Spleen (tissue), 11 donors: ENCODE data around the gene CSNK2A2. TPM values are rescaled to one million over a fixed set of nuclear protein-coding genes. Genes with fewer than 3 reads are reported as not detected.

Experiments used
- DNase-seq: peaks from one replicate; pipeline ENCODE4 v3.0.0-alpha.2; 2020
- H3K27ac ChIP-seq, 8 donors: fragments of 200-600 bp; sonication (generic) in 7 of 8; 1 replicate in 4 of 8; 2 replicates in 4 of 8; pipeline versions ENCODE4 v1.5.0 to v1.8.0; 2016 to 2021; ENCODE audit warnings: inconsistent platforms in 4 of 8, mild to moderate bottlenecking in 4 of 8, moderate library complexity in 1 of 8
- H3K27me3 ChIP-seq, 7 donors: fragments of 200-600 bp; sonication (generic) in 6 of 7; replicated peaks in 1 of 7; 1 replicate in 4 of 7; 2 replicates in 3 of 7; pipeline versions ENCODE4 v1.5.0 to v1.8.0; 2016 to 2021; ENCODE audit warnings: inconsistent platforms in 3 of 7, mild to moderate bottlenecking in 1 of 7
- H3K36me3 ChIP-seq, 6 donors: fragments of 200-600 bp; sonication (generic) in 5 of 6; 1 replicate in 4 of 6; 2 replicates in 2 of 6; pipeline versions ENCODE4 v1.5.0 to v1.8.0; 2016 to 2021; ENCODE audit warnings: inconsistent platforms in 2 of 6
- H3K4me1 ChIP-seq, 6 donors: fragments of 200-600 bp; sonication (generic) in 5 of 6; 1 replicate in 3 of 6; 2 replicates in 3 of 6; pipeline versions ENCODE4 v1.5.0 to v1.8.0; 2016 to 2021; ENCODE audit warnings: inconsistent platforms in 3 of 6
- H3K4me3 ChIP-seq, 8 donors: fragments of 200-600 bp; sonication (generic) in 7 of 8; 1 replicate in 4 of 8; 2 replicates in 4 of 8; pipeline versions ENCODE4 v1.5.0 to v1.8.0; 2016 to 2021; ENCODE audit warnings: inconsistent platforms in 4 of 8, mild to moderate bottlenecking in 4 of 8, moderate library complexity in 2 of 8
- H3K9me3 ChIP-seq, 8 donors: fragments of 200-600 bp; sonication (generic) in 7 of 8; 1 replicate in 4 of 8; 2 replicates in 4 of 8; pipeline versions ENCODE4 v1.5.0 to v1.8.0; 2016 to 2021; ENCODE audit warnings: inconsistent platforms in 4 of 8
- POLR2A ChIP-seq, 3 donors: fragments of 450-650 bp; IDR thresholded peaks; one replicate each; pipeline ENCODE4 v1.5.1; 2017; ENCODE audit warnings: antibody characterized with exemption in 3 of 3, mild to moderate bottlenecking in 1 of 3
- POLR2AphosphoS5 ChIP-seq, 3 donors: sonication (generic); formaldehyde crosslinking; IDR thresholded peaks; one replicate each; pipeline ENCODE4 v1.5.1; 2017; ENCODE audit warnings: antibody characterized with exemption in 3 of 3
- WGBS, 5 donors: extraction: QIAGEN DNeasy Blood & Tissue Kit in 3 of 5; methylation state at CpG; one replicate each; pipeline versions ENCODE4 v1.1.5 to v1.1.7; 2013 to 2018; 5-methylcytosine and 5-hydroxymethylcytosine counted together
- intact Hi-C: fragments of 100-400 bp; cut with DNase I; formaldehyde crosslinking; loops from one replicate; pipeline ENCODE4 v1.15.0; 2023; ENCODE audit warnings: low total_unique reads
- polyA plus RNA-seq, 3 donors: library from polyadenylated mRNA; stranded (reverse); fragments of 200-250 nt; gene quantifications; one replicate each; pipeline ENCODE4 v1.2.1, GENCODE V29; 2013
- total RNA-seq, 7 donors: library from RNA; depleted of rRNA in 3 of 7; stranded (reverse); fragments of >200 nt in 3 of 7; fragmentation: NEBNext Ultra II Directional in 4 of 7; extraction: Animal tissue kit (Norgen Biotek cat#: 25700) in 4 of 7; gene quantifications; one replicate each; pipeline versions ENCODE4 v1.1.0 to v1.2.1, GENCODE V29; 2016 to 2021
- TF ChIP-seq, protein P1 (sequence below), 11 experiments: fragments of 200-600 bp in 7 of 11; fragments of 450-650 bp in 4 of 11; sonication (generic) in 4 of 11; IDR thresholded peaks in 8 of 11; conservative IDR thresholded peaks in 3 of 11; 1 replicate in 7 of 11; 2 replicates in 4 of 11; pipeline versions ENCODE4 v1.4.0 to v1.8.0; 2016 to 2021; ENCODE audit warnings: antibody characterized with exemption in 11 of 11, inconsistent platforms in 4 of 11, mild to moderate bottlenecking in 1 of 11
- donor health status: healthy with polysubstance abuse.
- donor health status: DM: no; HTN: no; CAD: no; lungs with moderate emphysema.
- donor health status: DM: no; HTN: no; CAD: no.
- donor health status: Bipolar disorder and iron deficiency.
- donor health status: healthy.
- donor health status: DM: no; HTN: no; CAD: no.
- donor health status: DM: yes; HTN: yes; CAD: no.

CSNK2A2 gene
- total and polyA plus RNA-seq, 10 donors: 17.7 to 62.2 (median 41.9) TPM

DNA sequence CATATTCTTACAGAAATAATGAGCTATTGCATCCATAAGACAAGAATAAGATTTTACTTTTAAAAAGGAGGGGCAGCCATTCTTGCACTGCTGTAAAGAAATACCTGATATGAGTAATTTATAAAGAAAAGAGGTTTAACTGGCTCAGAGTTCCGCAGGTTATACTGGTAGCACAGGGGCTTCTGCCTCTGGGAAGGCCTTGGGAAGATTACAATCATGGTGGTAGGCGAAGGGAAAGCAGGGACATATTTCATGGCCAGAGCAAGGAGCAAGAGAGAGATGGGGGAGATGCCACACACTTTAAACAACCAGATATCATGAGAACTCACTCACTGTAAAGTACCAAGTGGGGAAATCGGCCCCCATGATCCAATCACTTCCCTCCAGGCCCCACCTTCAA lies 20.9 kb upstream of the CSNK2A2 start:
- WGBS, 5 donors: 29 to 47% (median 31%) methylated on average over 3 of the region's 3 CpGs
- intact Hi-C loops: no loop called here

DNA sequence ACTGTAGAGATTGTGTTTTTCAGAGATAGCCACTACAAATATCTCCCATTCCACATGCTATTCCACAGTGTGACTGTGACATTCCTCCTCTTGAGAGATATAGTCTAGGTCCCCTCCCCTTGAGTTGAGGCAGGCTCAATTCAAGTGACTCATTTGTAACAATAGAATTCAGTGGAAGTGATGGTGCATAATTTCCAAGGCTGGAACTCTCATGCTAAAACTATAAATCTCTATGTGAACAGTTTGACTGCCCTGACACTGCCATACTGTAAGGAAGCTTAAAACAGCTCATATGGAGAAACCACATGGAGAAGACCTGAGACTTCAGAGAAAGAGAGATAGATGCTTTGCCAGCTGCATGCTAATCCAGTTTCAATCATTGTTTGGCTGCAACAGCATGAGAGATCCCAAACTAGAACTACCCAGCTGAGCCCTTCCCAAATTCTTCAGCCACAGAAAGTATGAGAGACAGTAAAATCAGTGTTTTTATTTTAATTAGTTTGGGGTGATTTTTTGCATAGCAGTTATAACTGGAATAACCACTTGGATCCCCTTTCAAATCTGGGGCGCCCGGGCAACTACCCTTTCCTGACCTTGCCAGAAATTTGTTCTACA lies 19.5 kb upstream of the CSNK2A2 start:
- H3K4me3 ChIP-seq: no peak overlapping the region
- TF ChIP-seq POLR2A (IDR thresholded peaks at IDR 0.05): no peak
- no peak for TF ChIP-seq POLR2AphosphoS5 (IDR thresholded peaks at IDR 0.05)
- TF ChIP-seq, protein P1, sequence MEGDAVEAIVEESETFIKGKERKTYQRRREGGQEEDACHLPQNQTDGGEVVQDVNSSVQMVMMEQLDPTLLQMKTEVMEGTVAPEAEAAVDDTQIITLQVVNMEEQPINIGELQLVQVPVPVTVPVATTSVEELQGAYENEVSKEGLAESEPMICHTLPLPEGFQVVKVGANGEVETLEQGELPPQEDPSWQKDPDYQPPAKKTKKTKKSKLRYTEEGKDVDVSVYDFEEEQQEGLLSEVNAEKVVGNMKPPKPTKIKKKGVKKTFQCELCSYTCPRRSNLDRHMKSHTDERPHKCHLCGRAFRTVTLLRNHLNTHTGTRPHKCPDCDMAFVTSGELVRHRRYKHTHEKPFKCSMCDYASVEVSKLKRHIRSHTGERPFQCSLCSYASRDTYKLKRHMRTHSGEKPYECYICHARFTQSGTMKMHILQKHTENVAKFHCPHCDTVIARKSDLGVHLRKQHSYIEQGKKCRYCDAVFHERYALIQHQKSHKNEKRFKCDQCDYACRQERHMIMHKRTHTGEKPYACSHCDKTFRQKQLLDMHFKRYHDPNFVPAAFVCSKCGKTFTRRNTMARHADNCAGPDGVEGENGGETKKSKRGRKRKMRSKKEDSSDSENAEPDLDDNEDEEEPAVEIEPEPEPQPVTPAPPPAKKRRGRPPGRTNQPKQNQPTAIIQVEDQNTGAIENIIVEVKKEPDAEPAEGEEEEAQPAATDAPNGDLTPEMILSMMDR (IDR thresholded peaks at IDR 0.05 in 8 of 11, conservative IDR thresholded peaks at IDR 0.05 in 3 of 11): no peak
- 0 to 66% (median 44%) methylated on average over 2 of the region's 2 CpGs for WGBS, 5 donors
- intact Hi-C loops: no loop called here
- H3K27ac ChIP-seq: no peak overlapping the region
- no peaks in the 10 kb centered on the region for H3K4me1 ChIP-seq
- no peaks in the 10 kb centered on the region for H3K36me3 ChIP-seq
- H3K27me3 ChIP-seq: peaks cover 0 to 7% (median 0%) of the 10 kb centered on the region in 7 donors
- no peak for DNase-seq
- H3K9me3 ChIP-seq: peaks cover 0 to 14% (median 0%) of the 10 kb centered on the region in 8 donors

More for the DNA sequence above, 20.9 kb upstream of the CSNK2A2 start:
- DNase-seq: no peak
- H3K27me3 ChIP-seq: peaks cover 0 to 7% (median 0%) of the 10 kb centered on the region in 7 donors
- no peak for TF ChIP-seq POLR2AphosphoS5 (IDR thresholded peaks at IDR 0.05)
- no peak for TF ChIP-seq POLR2A (IDR thresholded peaks at IDR 0.05)
- TF ChIP-seq, protein P1 (IDR thresholded peaks at IDR 0.05 in 8 of 11, conservative IDR thresholded peaks at IDR 0.05 in 3 of 11): no peak
- H3K36me3 ChIP-seq: no peaks in the 10 kb centered on the region
- peaks cover 0 to 14% (median 0%) of the 10 kb centered on the region in 8 donors for H3K9me3 ChIP-seq
- H3K4me3 ChIP-seq: no peak overlapping the region
- H3K27ac ChIP-seq: no peak overlapping the region
- H3K4me1 ChIP-seq: no peaks in the 10 kb centered on the region

DNA sequence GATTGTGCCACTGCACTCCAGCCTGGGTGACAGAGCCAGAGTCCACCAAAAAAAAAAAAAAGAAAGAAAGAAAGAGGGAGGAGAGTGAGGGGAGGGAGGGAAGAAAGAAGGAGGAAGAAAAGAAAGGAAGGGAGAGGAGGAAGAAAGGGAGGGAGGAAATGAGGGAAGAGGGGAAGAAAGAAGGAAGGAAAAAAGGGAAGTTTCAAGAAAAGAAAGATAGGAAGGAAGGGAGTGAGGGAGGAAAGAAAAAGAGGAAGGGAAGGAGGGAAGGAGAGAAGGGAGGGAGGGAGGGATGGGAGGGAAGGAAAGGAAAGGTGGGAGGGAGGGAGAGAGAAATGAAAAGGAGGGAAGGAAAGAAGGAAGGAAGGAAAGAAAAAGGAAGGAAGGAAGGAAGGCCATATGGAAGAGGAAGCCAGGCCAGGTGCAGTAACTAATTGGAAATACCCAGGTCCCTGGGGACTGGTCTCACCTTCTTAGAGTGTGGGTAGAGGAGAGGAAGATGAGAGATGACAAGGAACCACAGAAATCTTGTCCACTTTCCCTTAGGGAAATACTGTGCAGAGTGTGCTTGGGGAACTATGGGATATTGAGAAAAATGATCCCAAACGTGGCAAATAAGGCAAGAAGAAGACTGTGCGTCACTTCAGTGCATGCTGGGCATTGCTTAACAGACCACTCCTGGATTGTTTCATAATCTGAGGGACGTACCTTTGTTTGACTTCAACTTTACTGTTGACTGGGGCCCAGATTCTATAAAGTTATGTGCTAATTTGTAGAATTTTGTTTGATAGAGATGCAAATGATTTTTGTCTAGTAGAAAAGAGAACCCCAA lies 15.1 kb upstream of the CSNK2A2 start:
- Histone ChIP-seq H3K27ac (no peak overlapping the region), H3K27me3 (peaks cover 0 to 12% (median 0%) of the 10 kb centered on the region in 7 donors), H3K9me3 (peaks cover 0 to 11% (median 0%) of the 10 kb centered on the region in 8 donors), H3K36me3 (no peaks in the 10 kb centered on the region), H3K4me3 (no peak overlapping the region), H3K4me1 (no peaks in the 10 kb centered on the region)
- DNase-seq: no peak
- WGBS, 5 donors: 39 to 71% (median 48%) methylated on average over 3 of the region's 3 CpGs
- intact Hi-C loops: no loop called here
- TF ChIP-seq POLR2AphosphoS5 (IDR thresholded peaks at IDR 0.05) (no peak), POLR2A (IDR thresholded peaks at IDR 0.05) (no peak)
- TF ChIP-seq, protein P1 (IDR thresholded peaks at IDR 0.05 in 8 of 11, conservative IDR thresholded peaks at IDR 0.05 in 3 of 11): no peak

DNA sequence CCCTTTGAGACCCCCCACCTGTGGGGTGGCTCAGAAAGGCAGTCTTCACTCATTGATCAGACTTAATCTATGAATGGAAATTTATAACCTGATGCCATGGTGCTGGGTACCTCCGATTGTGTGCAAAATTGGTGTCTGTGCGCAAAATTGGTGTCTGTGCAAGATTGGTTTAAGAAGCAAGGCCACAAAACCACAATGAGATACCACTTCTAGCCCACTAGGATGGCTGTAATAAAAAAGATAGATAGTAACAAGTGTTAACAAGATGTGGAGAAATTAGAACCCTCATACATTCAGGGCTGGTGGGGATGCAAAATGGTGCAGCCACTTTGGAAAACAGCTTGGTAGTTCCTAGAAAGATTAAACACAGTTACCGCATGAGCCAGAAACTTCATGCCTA lies 13.9 kb upstream of the CSNK2A2 start:
- no peaks in the 10 kb centered on the region for H3K36me3 ChIP-seq
- H3K4me1 ChIP-seq: no peaks in the 10 kb centered on the region
- H3K27me3 ChIP-seq: peaks cover 0 to 12% (median 0%) of the 10 kb centered on the region in 7 donors
- H3K27ac ChIP-seq: no peak overlapping the region
- no peak for DNase-seq
- peaks cover 0 to 3% (median 0%) of the 10 kb centered on the region in 8 donors for H3K9me3 ChIP-seq
- 53 to 63% (median 60%) methylated on average over 3 of the region's 3 CpGs for WGBS, 5 donors
- TF ChIP-seq, protein P1 (IDR thresholded peaks at IDR 0.05 in 8 of 11, conservative IDR thresholded peaks at IDR 0.05 in 3 of 11): no peak
- TF ChIP-seq POLR2A (IDR thresholded peaks at IDR 0.05): no peak
- TF ChIP-seq POLR2AphosphoS5 (IDR thresholded peaks at IDR 0.05): no peak
- intact Hi-C loops: no loop called here
- H3K4me3 ChIP-seq: no peak overlapping the region
